ENCODE data around the gene ZSCAN23.

- TF ChIP-seq CTCF (IDR thresholded peaks at IDR 0.05), result no peak
- no peak for TF ChIP-seq ZFX (IDR thresholded peaks at IDR 0.05; ENCODE audit: borderline replicate concordance)
These were observed 47.4 kb downstream of the ZSCAN23 start for GRCh38 chr6:28395918-28396317.
